ENCODE measurements around the gene CSNK2B. TPM values are rescaled to one million over a fixed set of nuclear protein-coding genes. Genes with fewer than 3 reads are reported as not detected.

The CSNK2B gene
- total and polyA plus RNA-seq, 9 of the 15 experiments (the other 6 are each of a cell fraction or from before 2014, with no cell fraction given), result 120 to 1,126 (median 529) TPM

GRCh38 chr6:31702819-31703716, 37.2 kb downstream of the CSNK2B start, which contains the start of gene ABHD16A (continued):
- no peak; the same call in 1 of the 2 replicates for TF ChIP-seq PHB2 (IDR thresholded peaks at IDR 0.05; ENCODE audit: low read depth)
- no peak; a peak in 1 of 4 replicates for TF ChIP-seq CSDE1 (IDR thresholded peaks at IDR 0.05)
- peak; percentile 30 to 49; a peak in 2 of 4 replicates for TF ChIP-seq SIX5 (IDR thresholded peaks at IDR 0.05; ENCODE audit: borderline replicate concordance in 1 of 2, insufficient read depth in 1 of 2, low read depth in 1 of 2, low read length in 2 of 2)
- no peak; the same call in 1 of the 2 replicates for TF ChIP-seq ZNF239 (CRISPR knock-in tag; IDR thresholded peaks at IDR 0.05)
- TF ChIP-seq TAF7 (tag; IDR thresholded peaks at IDR 0.05), result no peak; the same call in 1 of the 2 replicates
- TF ChIP-seq RNF2 (IDR thresholded peaks at IDR 0.05), result peak; percentile 77
- TF ChIP-seq THAP7 (CRISPR knock-in tag; IDR thresholded peaks at IDR 0.05), result 0 out of 2 replicates have a peak, but pooled peaks have one; percentile 34
- TF ChIP-seq CREB3 (tag; conservative IDR thresholded peaks at IDR 0.05; ENCODE audit: low read depth), result no peak; the same call in 1 of the 2 replicates
- TF ChIP-seq ZBTB26 (CRISPR knock-in tag; IDR thresholded peaks at IDR 0.05), result 0 out of 2 replicates have a peak, but pooled peaks have one; percentile 16
- TF ChIP-seq PYGO2 (tag; IDR thresholded peaks at IDR 0.05), result no peak
- no peak for TF ChIP-seq POLR3G (IDR thresholded peaks at IDR 0.05; ENCODE audit: extremely low read depth, insufficient read length, insufficient replicate concordance)
- TF ChIP-seq ZNF766 (CRISPR knock-in tag; conservative IDR thresholded peaks at IDR 0.05), result 0 out of 2 replicates have a peak, but pooled peaks have one; percentile 91
- peak; percentile 39; the same call in 1 of the 2 replicates for TF ChIP-seq DMBX1 (CRISPR knock-in tag; IDR thresholded peaks at IDR 0.05; ENCODE audit: borderline replicate concordance)
- peak; percentile 87 for TF ChIP-seq THAP12 (CRISPR knock-in tag; IDR thresholded peaks at IDR 0.05)
- peak; percentile 100 for TF ChIP-seq MTA3 (IDR thresholded peaks at IDR 0.05; ENCODE audit: borderline replicate concordance)
- TF ChIP-seq DNMT1 (IDR thresholded peaks at IDR 0.05), result 0 out of 2 replicates have a peak, but pooled peaks have one; percentile 60
- TF ChIP-seq FOXK2 (conservative IDR thresholded peaks at IDR 0.05 in 1 of 2, IDR thresholded peaks at IDR 0.05 in 1 of 2; ENCODE audit: low read depth in 2 of 2), result peak; percentile 82 to 99
- peak; percentile 10 for TF ChIP-seq KAT2B (IDR thresholded peaks at IDR 0.05; ENCODE audit: low read depth, low read length)
- 0 out of 2 replicates have a peak, but pooled peaks have one; percentile 9 for TF ChIP-seq KDM2B (CRISPR knock-in tag; IDR thresholded peaks at IDR 0.05)
- TF ChIP-seq GTF2F1 (IDR thresholded peaks at IDR 0.05; ENCODE audit: low read depth, low read length), result no peak; the same call in 1 of the 2 replicates
